ENCODE data around the gene PARD6B. TPM values are rescaled to one million over a fixed set of nuclear protein-coding genes. Genes with fewer than 3 reads are reported as not detected.
"Not testable (repeated sequence)": the region's sequence is repeated elsewhere in the genome, so short reads cannot be mapped to it uniquely, and the experiment has no call there.

PARD6B gene
- total RNA-seq, 1 experiment from 2014 or later, result 43.3 TPM

DNA sequence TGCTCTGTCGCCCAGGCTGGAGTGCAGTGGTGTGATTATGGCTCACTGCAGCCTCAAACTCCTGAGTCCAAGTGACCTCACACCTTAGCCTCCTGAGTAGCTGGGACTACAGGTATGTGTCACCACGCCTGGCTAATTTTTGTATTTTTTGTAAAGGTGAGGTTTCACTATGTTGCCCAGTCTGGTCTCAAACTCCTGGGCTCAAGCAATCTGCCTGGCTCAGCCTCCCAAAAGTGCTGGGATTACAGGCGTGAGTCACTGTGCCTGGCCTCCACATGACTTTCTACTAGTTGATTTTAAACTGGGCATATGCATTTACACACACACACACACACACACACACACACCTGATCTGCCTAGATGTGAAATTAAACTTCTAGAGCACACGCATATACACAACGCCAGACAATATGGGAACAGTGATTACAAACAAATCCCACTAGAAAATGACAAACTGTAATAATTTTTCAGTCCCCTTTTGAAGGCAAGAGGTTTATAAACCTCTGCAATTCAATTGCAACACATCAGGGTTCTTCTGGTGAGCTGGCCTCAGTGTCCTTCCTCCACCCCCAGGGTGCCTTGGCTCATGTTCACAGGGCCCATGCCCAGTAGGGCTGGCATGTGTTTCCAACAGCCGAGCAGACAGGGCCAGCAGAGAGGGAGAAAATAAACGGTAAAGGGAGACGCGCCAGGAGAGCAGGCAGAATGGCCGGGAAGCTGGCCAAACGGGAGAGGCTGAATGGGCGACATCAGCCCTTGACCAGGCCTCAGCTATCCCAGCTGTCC lies 31.2 kb downstream of the PARD6B start:
- DNase-seq (ENCODE audit: low spot score), result peak; percentile 89

DNA sequence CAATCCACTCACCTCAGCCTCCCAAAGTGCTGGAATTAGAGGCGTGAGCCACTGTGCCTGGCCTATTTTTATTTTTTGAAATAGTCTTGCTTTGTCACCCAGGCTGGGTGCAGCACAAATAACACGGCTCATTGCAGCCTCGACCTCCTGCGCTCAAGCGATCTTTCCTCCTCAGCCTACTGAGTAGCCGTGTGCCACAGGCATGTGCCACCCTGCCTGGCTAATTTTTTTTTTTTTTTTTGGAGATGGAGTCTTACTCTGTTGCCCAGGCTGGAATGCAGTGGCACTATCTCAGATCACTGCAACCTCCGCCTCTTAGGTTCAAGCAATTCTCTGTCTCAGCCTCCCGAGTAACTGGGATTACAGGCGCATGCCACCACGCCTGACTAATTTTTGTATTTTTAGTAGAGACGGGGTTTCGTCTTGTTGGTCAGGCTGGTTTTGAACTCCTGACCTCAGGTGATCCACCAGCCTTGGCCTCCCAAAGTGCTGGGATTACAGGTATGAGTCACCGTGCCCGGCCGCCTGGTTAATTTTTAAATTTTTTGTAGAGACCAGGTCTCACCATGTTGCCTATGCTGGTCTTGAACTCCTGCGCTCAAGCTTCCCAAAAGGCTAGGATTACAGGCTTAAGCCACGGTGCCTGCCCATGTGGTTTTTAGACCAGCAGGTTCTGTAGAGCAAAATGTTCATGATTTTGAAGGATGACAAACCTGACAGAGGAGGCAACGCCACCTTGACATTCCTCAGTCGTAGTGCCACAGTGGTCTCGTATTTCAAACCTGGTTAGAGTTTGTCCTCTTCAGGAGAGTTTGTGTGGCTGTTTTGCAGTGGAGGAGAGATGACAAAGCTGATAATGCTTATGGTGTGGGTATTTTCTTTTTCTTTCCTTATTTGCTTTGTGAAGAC lies 32.4 kb downstream of the PARD6B start:
- DNase-seq (ENCODE audit: low spot score); in situ Hi-C loops (cut with HindIII; ENCODE audit: low sequenced_read_pairs): not testable (repeated sequence)

More for the DNA sequence above, 31.2 kb downstream of the PARD6B start:
- in situ Hi-C loops (cut with HindIII; ENCODE audit: low sequenced_read_pairs), result no loop called here

DNA sequence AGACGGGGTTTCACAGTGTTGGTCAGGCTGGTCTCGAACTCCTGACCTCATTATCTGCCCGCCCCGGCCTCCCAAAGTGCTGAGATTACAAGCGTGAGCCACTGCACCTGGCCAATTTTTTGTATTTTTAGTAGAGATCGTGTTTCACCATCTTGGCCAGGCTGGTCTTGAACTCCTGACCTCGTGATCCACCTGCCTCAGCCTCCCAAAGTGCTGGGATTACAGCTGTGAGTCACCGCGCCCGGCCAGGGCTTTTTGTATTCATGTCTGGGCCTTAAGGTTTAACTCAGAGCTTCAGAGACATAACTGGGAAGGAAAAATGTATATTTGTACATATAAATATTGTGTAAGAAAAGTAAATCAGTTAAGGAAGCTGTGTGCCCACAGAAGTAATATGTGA lies 33.9 kb downstream of the PARD6B start:
- DNase-seq (ENCODE audit: low spot score); in situ Hi-C loops (cut with HindIII; ENCODE audit: low sequenced_read_pairs): not testable (repeated sequence)

DNA sequence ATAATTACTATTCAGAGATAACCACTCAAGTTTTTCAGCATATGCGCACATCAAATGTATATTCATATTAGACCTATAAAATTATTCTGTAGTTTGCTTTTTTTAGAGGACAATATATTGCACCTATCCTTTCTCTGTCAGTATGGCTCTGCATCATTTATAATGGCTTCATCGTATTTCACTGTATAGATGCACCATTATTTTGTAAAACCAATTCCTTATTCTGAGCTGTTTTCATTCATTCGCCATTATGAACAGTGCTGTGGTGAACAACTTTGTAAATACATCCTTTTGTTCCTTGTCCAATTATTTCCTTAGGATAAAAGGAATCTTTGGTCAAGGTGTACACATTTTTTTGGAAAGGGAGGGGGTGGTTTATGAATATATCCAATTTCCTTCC lies 34.3 kb downstream of the PARD6B start:
- no peak for DNase-seq (ENCODE audit: low spot score)
- in situ Hi-C loops (cut with HindIII; ENCODE audit: low sequenced_read_pairs), result no loop called here

DNA sequence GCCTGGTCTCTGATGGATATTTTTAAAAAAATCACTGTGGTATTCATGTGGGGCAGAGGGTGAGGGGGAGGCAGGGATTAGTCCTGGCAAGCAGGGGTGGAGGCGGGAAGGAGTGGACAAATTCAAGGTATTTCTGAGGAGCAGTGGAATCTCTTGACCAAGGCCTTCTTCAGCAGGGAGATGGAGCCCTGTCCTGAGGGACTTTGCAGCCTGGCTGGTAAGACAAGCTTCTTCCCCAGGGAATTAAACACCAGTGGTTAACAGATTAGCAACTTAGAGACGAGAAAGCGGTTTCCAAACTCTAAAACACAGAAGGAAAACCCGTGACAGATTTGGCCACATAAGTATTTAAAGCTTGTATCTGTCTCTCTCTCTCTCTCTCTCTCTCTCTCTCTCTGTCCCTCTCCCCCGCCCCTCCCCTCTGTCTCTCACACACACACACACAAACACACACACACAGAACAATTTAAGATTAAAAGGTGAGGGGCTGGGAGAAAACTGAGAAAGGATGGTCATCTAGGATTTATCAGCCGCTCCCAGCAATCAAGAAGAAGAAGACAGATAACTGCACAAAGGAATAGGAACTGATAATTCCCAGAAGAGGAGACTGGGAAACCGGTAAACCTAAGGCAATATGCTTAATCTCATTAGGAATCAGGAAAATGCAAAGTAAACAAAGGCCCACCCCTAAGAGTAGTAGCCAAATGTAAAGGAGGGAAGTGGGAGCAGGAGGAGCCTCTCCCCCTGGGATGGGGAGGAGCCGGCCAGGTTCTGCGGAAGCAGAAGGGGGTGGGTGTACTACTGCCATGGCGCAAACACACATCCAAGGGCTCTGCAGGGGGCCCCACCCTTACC lies 35.8 kb downstream of the PARD6B start:
- DNase-seq (ENCODE audit: low spot score); in situ Hi-C loops (cut with HindIII; ENCODE audit: low sequenced_read_pairs): not testable (repeated sequence)

DNA sequence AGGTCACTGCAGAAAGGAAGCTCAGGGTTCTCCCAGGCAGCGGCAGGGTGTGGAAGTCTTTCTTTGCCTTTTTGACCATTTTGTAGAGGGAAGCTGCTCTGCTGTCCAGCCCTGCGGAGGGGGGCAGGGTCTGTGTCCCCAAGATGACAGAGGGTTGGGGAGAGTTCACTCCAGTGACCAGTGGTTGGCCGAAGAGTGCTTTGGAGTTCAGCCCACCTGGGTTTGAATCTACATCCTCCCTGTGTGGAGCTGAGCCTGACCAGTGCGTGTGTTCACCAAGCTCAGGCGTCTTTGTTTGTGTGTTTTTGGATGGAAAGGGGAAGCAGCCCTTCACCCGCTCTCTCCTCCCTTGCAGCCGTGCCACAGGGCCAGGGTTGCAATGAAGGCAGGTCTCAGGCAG lies 37.6 kb downstream of the PARD6B start:
- in situ Hi-C loops (cut with HindIII; ENCODE audit: low sequenced_read_pairs); DNase-seq (ENCODE audit: low spot score): not testable (repeated sequence)

DNA sequence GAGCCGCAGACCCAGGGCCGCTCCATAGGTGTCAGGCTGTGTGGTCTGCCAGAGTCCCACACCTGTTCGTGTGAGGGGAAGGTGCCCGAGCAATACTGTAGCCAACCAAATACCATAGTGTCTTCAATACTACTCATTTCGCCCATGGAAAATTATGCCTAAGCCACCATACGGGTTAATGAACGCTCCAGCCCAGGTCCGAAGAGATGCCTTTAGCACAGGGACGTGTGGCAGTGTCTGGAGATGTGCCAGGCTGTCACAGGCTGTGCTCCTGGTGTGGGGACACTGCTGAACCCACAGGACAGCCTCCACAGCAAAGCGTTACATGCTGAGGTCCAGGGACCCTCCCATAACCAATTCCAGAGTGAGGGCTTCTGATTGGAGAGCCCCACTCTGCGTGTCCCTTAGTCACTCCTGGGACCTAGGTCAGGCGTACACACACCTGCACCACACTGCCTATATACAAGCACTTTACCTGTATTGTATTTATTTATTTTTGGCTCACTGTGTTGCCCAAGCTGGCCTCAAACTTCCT lies 38.2 kb downstream of the PARD6B start:
- DNase-seq (ENCODE audit: low spot score); in situ Hi-C loops (cut with HindIII; ENCODE audit: low sequenced_read_pairs): not testable (repeated sequence)

DNA sequence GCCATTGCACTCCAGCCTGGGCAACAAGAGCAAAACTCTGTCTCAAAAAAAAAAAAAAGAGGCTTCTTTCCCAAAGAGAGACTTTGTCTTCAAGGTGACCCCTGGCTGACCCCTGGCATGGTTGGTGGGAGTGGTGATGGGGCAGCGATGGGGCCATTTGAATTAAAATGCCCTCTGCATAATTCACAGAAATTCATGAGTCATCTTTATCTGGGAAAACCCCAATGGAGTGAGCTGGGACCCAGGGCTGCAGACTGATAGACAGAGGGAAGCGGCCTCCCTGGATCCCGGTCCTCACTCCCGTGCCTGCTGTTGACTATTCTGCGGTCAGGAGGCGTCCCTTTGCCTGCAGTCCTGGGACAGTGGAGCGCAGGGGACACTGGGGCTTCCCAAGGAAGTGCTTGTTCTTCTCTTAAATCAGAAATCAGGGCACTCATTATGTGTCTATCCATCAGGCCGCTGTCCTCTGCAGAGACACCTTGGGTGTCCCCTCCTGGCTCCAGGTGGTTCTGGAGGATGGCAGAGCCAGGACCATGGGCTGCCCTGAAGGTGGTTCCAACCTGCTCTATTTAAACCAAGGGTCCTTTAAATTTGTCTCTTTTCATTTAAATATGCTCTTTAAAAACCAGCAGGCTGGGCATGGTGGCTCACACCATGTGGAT lies 40.2 kb downstream of the PARD6B start:
- in situ Hi-C loops (cut with HindIII; ENCODE audit: low sequenced_read_pairs); DNase-seq (ENCODE audit: low spot score): not testable (repeated sequence)

DNA sequence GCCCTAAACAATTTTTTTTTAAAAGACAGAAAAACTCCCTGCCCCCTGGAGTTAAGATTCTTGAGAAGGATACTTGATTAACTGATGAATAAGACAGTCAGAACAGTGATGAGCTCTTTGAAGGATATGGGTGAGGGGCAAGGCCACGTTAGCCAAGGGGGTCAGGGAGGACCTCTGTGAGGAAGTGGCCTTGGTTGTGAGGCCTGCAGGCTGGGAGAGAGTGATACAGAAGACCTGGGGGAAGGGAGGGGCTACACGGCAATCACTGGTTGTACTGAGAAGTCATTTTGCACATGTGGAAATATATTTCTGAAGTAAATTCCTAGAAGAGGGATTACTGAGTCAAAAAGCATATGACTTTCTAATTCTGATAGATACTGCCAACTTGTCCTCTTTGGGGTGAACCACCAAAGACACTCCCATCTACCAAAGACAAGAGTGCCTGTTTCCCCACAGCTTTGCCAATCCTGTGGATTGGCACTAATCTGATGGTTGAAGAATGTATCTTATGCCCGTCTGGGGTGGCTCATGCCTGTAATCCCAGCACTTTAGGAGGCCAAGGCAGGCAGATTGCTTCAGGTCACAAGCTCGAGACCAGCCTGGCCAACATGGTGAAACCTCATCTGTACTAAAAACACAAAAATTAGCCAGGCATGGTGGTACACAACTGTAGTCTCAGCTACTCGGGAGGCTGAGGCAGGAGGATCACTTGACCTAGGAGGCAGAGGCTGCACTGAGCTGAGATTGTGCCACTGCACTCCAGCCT lies 41.2 kb downstream of the PARD6B start:
- no peak for DNase-seq (ENCODE audit: low spot score)
- in situ Hi-C loops (cut with HindIII; ENCODE audit: low sequenced_read_pairs), result no loop called here

DNA sequence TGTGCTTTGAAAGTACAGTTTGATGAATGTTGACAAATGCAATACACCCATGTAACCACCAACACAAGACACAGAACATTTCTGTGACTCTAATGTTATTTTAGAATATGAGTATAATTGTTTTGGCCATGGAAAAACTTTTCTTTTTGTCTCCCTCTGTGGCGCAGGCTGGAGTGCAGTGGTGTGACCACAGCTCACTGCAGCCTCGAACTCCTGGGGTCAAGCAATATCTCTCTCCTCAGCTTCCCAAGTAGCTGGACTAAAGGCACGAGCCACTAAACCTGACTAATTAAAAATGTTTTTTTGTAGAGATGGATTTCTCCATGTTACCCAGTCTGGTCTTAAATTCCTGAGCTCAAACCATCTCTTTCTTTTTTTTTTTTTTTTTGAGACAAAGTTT lies 43.1 kb downstream of the PARD6B start:
- DNase-seq (ENCODE audit: low spot score), result no peak

DNA sequence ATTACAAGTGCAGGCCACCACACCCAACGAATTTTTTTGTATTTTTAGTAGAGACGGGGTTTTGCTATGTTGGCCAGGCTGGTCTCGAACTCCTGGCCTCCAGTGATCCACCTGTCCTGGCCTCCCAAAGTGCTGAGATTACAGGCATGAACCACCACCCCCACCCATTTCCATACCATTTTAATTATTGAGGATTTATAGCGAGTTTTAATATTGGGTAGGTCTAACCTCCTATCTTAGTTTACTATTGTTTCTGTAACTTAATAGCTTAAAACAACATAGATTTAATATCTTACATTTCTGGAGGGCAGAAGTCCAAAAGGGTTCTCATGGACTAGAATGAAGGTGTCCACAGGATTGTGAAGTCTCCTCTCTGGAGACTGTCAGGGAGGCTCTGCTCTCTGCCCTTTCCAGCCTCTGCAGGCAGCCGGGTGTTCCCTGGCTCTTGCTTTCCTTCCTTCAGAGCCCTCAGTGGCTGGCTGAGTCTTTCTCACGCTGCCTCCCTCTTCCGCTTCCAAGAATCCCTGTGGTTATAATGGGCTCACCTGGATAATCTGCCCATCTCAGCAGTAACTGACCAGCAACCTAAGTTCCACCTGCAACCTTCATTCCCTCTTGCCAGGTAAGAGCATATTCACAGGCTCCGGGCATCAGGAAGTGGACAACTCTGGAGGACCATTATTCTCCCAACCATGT lies 44.9 kb downstream of the PARD6B start:
- in situ Hi-C loops (cut with HindIII; ENCODE audit: low sequenced_read_pairs), result no loop called here
- no peak for DNase-seq (ENCODE audit: low spot score)

More for the DNA sequence above, 43.1 kb downstream of the PARD6B start:
- in situ Hi-C loops (cut with HindIII; ENCODE audit: low sequenced_read_pairs), result no loop called here

DNA sequence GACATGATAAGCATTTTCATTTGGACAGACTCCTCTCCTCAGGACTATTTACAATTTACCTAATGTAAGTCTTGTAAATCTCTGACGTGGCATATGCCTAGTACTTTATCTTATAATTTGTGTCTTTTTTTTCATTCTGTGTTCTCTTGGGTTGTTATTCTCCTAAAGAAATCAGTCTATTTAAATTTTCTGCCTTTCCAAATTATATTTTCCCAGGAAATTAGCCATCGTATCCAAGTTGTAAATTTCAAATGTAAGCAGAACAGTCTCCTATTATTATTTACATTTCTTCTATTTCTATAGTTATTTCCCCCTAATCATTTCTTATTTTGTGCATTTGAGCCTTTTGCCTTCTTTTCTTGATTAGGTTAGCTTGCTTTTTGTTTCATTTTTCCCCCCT lies 46.0 kb downstream of the PARD6B start:
- no peak for DNase-seq (ENCODE audit: low spot score)
- in situ Hi-C loops (cut with HindIII; ENCODE audit: low sequenced_read_pairs), result no loop called here

DNA sequence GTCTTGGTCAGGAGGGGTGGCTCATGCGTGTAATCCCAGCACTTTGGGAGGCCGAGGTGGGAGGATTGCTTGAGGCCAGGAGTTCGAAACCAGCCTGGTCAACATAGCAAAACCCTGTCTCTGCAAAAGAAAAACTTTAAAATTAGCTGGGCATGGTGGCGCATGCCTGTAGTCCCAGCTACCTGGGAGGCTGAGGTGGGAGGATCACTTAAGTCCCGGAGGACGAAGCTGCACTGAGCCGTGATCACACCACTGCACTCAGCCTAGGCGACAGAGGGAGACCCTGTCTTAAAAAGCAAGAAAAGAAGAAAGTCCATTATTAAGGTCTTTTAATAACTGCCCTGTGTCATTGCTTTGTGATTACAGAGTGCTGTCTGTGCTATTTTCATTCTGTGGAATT lies 47.6 kb downstream of the PARD6B start:
- in situ Hi-C loops (cut with HindIII; ENCODE audit: low sequenced_read_pairs); DNase-seq (ENCODE audit: low spot score): not testable (repeated sequence)

DNA sequence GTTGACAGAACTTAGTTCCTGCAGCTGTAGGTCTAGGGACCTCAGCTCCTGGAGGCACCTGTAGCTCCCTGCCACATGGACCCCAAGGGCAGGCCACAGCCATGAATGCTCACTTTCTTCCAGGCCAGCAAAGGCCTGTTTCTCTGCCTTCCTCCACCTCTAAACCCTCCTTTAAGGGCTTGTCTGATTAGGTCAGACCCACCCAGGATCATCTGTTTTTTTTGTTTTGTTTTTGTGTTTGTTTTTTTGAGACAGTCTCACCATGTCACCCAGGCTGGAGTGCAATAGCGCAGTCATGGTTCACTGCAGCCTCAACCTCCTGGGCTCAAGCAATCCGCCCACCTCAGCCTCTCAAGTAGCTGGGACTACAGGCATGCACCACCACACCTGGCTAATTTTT lies 52.0 kb downstream of the PARD6B start:
- in situ Hi-C loops (cut with HindIII; ENCODE audit: low sequenced_read_pairs), result no loop called here

DNA sequence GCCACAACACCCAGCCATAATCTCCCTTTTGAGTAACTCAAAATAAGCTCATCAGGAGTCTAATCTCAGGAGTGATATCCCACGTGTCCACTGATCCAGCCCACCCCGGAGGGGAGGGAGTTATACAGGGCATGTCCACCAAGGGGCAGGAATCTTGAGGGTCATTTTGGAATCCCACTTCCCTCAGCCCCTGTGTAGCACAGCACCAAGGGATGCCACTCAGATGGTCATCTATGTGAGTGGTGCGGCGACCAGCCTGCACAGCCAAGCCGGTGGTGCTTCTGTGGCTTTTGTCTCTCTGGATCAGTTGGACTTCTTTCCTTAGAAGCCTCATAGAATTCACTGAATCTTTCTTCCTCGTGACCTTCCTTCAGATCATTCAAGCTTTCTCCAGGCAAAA lies 52.5 kb downstream of the PARD6B start:
- no peak for DNase-seq (ENCODE audit: low spot score)
- in situ Hi-C loops (cut with HindIII; ENCODE audit: low sequenced_read_pairs), result no loop called here

More for the DNA sequence above, 52.0 kb downstream of the PARD6B start:
- no peak for DNase-seq (ENCODE audit: low spot score)

DNA sequence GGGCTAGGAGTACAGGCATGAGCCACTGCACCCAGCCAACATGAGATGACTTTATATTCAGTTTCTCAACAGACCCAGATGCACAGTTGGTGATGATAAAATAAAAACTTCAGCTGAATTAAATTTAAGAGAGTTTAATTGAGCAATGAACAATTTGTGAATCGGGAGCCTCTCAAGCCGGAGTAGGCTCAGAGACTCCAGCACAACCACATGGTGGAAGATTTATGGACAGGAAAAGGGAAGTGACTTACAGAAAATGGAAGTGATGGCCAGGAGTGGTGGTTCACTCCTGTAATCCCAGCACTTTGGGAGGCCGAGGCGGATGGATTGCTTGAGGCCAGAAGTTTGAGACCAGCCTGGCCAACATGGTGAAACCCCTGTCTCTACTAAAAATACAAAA lies 53.1 kb downstream of the PARD6B start:
- in situ Hi-C loops (cut with HindIII; ENCODE audit: low sequenced_read_pairs), result no loop called here
- DNase-seq (ENCODE audit: low spot score), result no peak

DNA sequence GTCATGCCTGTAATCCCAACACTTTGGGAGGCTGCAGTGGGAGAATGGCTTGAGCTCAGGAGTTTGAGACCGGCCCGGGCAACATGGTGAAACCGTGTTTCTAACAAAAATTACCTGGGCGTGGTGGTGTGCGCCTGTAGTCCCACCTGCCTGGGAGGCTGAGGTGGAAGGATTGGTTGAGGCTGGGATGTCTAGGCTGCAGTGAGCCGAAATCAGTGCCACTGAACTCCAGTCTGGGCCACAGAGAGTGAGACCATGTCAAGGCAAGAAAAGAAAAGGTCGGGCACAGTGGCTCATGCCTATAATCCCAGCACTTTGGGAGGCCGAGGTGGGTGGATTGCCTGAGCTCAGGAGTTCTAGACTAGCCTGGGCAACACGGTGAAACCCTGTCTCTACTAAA lies 55.3 kb downstream of the PARD6B start:
- in situ Hi-C loops (cut with HindIII; ENCODE audit: low sequenced_read_pairs), result loop anchor here (5.0 kb wide), 1 partner anchor 54 kb away; the partner anchor contains the start of gene PARD6B
- no peak for DNase-seq (ENCODE audit: low spot score)
